RKO (cell line): Measurements from ENCODE around the gene CFAP61.
"Not testable (repeated sequence)": the region's sequence is repeated elsewhere in the genome, so short reads cannot be mapped to it uniquely, and the experiment has no call there.

ENCODE experiments used
- DNase-seq: peaks from one replicate; pipeline ENCODE4 v3.0.0-alpha.2; 2016; ENCODE audit warnings: low spot score

CFAP61 gene

GRCh38 chr20:20237093-20237959 is 185.0 kb downstream of the CFAP61 start:
- peak; percentile 40 for DNase-seq

DNA sequence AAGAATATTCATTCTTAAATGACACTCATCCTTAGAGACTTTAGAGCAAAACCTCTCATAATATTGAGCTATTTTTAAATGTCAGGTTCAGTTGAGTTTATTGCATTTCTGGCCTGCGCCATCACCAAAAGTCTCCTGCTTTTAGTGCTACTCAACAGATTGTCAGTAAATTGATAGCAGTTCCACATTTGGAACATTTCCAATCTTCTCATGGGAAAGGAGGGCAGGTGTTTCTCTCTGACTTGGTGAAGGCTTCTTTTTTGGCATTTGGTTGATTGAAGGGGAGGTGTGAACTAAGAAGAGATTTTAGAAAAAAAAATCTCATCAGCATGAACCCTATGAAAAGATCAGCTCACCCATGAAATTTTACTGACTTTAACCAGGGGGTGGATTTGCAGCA is 189.6 kb downstream of the CFAP61 start:
- DNase-seq, result no peak

- not testable (repeated sequence) for DNase-seq
Measured at GRCh38 chr20:20244384-20244783, 192.1 kb downstream of the CFAP61 start.

DNA sequence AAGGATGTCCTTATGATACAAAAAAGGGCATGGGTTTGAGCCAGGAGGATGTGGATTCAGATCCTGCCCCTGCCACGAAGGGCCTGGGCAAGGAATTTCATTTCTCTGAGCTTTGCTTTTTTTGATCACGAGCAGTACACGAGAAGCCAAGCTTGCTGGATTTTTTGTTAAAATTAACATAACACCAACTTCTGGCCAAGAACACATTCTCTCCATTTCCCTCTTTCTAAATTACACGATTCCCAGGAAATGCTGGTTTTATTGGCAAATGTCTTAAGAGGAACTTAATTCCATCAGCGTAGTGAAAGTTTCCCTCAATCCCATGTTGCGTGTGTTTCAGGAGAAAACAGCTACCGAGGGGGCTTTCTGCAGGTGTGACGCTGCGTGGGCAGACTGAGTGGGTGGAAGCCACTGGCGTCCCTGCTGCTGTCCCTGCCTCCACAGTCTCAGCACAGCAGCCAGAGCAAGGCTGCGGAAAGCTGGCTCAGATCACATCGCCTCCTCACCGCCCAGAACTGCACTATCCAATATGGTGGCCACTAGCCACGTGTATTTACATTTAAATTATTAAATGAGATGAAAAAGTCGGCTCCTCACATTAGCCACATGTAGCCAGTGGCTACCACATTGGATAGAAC is 194.8 kb downstream of the CFAP61 start:
- no peak for DNase-seq

DNA sequence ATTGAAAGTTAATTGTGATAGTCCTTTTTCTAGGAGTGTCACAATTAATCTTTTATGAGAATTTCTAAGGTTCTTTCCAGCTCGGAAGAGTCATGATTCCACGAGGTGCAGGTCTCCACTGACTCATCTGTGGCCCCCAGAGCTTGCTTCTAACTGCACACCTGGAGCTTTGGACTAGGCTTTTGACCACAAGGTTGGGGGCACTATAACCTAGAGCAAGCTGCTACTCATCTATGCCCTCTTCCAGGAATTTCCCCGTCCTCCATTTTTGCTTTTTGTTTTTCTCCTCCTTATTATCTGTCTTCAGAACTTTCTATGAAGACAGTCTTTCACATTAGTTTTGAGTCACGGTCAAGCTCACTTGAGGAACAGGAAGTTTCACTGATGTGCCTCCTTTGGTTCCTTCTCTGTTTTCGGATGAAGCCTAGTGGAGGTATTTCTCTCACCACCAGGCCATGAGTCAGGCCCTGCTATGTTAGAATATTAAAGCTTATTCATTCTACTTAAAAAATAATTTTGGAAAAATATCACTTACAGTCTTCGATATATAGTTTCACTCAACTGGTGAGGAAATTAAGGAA is 196.4 kb downstream of the CFAP61 start:
- no peak for DNase-seq

DNA sequence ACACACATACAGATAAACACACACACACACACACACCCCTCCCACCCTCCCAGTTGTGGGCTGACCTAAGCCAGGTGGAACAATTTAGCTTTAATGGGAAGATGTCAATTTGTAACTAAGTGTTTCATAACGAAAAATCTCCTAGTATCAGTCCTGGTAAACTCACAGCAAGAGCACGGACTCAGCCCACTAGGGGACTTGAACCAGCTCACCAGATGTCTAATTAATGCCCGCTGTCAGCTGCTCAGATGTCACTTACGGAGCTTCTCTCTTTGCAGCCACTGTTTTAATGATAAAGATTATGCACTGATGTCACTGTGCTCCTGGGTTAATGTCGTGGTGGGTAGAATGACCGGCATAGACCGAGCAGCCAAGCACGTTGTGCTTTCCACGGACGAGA is 199.0 kb downstream of the CFAP61 start:
- DNase-seq, result no peak

DNA sequence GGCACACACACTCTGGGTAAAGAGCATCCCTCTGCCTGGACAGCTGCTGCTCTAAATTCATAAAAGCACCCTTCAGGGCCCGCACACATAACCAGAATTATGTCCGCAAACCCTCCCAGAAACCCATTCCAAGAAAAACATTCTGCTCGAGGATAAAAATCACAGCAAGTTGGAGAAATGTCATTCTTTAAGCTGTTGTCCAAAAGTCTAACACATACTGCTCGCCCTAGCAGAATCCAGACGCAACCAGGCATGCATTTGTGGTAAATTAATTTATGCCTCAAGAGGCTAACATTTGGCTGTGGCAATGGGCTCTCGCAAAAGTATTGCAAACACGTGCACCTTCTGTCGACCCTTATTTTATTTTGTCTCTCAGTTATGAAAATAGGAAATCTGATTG is 199.5 kb downstream of the CFAP61 start:
- no peak for DNase-seq

DNA sequence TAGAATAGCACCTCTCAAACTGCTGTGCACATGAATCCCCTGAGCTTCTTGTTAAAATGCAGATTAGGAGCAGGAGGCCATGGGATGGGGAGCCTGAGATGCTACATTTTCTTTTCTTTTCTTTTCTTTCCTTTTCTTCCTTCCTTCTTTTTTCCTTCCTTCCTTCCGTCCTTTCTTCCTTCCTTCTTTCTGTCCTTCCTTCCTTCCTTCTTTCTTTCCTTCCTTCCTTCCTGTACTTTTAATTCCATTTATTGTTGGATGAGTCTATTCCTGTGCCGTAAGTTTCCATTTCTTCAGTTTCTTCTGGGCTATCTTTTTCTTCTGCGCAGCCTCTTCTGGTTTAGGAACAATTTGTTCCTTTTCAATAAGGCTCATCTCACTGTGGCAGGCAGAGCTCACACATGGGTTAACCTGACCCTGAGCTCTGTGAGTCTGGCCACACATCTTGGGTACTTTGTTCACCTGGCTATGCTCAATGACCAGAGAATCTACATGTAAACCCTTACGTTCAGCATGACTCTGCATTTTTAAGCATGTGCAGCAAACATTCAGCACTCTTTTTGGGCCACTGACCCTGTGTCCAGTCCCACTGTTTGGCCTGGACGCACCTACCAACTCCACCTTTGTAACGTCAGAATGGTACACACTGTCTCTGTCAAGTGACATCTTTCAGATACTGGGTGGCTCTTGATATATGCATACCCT is 200.9 kb downstream of the CFAP61 start:
- no peak for DNase-seq

- DNase-seq, result no peak
Measured at GRCh38 chr20:20253744-20254330, 201.5 kb downstream of the CFAP61 start.

GRCh38 chr20:20255099-20255498 is 202.8 kb downstream of the CFAP61 start:
- no peak for DNase-seq

DNA sequence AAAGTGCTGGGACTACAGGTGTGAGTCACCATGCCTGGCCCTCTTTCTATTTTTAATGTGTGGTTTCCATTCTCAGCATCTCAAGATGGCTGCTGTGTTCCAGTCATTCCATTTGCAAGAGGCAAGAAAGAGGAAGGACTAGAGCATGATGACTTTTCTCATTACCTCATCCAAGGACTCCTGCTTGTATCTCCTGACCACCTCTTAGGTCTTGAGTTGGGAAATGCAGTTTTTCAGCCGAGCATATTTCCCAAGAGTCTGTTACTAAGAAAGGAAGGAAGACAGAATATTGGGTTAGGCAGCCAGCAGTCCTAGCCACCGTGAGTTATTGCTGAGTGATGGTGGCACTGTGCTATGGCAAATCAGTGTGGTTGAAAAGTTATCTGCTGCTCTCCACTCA is 207.2 kb downstream of the CFAP61 start:
- DNase-seq, result peak; percentile 12

DNA sequence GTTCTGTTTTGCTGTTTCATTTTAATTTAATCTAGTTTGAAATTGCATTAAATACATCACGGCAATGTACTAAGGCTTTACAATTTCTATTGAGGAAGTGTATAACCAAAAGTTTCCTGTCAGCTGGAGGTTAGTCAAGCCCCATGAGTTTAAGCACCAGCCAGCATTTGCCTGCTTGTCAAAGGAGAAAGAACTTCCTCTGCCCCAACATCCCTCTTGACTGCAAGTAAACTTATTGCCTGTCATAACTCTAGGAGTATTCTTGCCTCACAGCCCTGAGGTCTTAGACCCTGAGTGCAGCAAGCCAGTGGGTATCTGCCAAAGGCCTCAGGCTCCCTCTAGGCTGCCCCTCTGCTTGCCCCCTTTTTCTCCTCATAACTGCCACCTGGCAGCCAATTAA is 208.8 kb downstream of the CFAP61 start:
- no peak for DNase-seq

DNA sequence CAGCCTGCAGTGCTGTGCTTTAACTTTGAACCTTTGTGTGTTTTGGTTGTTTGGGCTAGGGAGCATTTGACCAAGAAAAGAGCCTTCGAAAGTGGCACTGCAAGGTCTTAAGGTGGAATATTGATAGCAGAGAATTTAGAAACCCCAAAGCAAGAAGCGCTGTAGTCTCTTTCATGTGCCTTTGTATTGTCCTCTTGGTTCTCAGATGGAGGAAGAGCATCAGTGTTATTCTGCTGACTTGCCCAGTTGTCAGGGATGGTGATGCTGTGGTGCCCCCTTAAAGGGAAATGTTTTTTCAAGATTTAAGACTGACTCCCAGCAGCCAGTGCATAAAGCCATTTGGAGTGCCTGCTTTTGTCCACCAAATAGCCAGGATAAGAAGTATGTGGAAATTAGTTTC is 212.9 kb downstream of the CFAP61 start:
- no peak for DNase-seq

DNA sequence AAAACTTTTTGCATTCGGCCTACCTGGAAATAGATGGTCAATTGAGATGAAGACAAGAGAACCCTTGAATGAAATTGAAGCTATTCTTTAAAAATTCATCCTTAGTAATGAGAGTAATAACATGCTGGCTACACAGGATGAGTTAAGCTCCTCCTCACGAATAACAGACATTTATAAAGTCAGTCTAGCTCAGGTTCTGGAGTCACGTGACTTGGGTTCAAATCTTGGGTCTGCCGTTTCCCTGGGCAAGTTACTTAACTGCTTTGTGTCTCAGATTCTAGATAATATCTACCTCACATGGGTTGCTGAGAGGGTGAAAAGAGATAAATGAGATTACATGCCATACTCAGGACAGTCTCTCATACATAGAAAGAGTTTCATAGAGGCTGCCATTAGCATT is 214.2 kb downstream of the CFAP61 start:
- no peak for DNase-seq

DNA sequence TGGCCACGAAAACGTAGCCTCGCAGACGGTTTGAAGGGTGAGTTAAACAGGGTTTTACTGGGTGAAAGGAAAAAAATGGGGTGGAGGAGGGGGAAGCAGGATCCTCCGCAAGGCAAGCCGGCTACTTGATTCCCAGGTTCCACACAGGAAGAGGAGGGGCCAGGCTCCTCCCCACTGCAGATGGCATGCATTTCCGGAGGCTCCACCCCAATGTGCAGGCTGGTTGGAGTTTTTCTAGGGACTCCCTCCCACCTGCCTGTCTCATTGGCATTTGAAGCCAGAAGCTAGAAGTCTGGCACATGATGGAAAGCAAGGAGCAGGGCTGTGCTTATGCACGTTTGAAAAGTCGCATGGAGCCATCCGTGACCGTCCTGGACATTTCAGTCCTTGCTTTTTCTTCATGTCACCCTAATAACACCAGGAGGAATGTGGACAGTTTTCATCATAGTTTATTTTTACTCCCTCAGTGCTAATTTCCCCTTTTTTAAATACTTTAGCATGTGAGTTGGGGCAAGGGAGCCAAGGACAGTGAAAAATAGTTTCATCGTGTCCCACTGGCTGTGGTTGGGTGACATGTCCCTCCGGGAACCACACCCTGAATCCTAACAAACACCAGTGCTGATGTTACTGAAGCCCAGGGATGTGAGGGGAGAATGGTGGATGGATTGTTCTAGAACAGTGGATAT is 215.5 kb downstream of the CFAP61 start:
- no peak for DNase-seq

- no peak for DNase-seq
Measured at GRCh38 chr20:20271271-20271670, 218.9 kb downstream of the CFAP61 start.

DNA sequence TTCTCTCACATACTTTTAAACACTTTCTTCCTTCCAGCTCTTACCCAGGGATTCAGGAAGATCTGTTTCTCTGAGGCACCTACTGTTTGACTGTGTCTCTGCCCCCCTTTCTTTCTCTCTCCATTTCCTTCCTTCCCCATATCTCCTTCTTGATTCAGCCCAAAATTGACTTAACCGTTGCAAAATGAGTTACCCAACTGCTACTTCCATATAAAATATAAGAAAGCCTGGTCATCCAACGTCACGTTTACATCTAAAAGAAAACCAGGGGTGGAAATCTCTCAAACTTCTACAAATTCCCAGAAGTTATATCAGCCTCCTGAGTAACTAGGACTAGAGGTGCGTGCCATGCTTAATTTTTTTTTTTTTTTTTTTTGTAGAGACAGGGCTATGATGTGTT is 220.4 kb downstream of the CFAP61 start:
- no peak for DNase-seq

GRCh38 chr20:20273286-20273685 is 221.0 kb downstream of the CFAP61 start:
- DNase-seq, result no peak

- no peak for DNase-seq
Measured at GRCh38 chr20:20274821-20275220, 222.5 kb downstream of the CFAP61 start.

DNA sequence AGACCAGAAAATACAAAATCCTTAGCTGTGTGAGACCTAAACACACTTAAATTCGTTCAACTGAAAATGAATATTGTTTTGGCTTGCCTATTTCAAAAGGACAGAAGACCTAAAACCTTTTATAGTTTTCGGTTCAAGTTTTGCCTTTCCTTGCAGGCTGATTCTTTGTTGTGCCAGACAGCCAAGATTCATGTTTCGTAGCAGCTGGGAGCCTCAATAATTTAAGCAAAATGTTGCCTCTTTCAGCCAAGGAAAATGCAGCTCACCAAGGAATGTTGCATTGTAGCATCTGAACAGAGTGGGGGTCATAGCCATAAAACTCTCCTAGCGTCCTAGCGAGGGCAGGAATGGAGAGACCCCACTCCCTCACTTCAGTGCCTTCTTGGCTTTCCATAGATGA is 223.3 kb downstream of the CFAP61 start:
- DNase-seq, result no peak

DNA sequence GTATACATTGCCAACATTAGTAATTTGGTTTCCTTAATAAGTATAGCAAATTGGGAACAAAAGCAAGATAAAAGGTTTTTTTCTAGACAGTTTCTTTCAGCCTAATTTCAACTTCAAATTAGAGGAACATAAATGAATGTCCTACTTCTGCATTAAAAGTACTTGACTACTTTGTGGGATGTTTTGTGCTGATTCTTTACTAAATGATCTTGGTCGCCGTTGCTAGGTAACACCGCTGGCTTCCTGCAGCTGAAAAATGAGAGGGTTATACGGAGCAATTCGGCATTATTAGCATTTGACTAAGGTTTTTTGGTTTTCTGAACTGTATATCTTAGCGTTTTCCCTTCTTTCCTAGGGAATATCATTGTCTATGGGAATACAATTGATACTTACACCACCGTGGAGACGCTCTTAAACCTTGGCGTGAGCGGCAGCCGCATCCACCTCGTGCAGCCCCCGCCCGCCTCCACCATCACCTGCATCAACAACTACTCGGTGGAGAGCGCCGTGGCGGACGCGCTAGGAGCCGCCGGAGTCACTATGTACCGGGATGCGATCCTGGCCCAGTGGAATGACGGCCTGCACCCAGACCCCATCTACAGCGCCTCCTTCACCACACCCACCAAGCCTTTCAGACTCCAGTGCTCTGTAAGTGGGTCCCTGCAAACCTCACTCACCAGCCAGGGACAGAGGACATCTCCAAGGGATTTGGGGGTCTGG is 224.6 kb downstream of the CFAP61 start:
- DNase-seq, result no peak
